ENCODE measurements around the gene DNAJC15.

Gene DNAJC15

DNA sequence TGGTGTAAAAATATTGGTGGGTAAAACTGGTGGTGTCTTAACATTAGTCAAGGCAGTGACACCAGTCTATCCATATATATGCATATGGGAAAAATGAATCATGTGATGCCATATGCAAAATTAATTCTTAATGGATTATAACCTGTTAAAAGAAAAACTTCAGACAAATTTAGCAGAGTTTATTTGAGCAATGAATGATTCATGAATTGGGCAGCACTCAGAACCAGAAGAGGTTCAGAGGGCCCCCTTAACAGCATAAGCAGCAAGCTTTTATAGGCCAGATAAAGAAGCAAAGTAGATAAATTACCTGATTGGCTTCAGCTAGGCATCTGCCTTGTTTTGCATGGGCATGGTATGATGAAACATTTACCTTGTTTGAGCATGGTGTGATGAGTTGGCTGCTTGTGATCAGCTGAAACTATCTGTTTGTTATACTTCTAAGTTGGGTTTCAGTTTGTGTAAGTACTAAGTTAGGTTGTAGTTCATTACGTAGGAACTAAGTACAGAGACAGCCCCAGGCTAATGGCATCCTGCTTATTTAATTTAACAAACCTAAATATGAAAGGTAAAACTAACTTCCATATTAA is 66.6 kb downstream of the DNAJC15 start:
- DNase-seq, result no peak

DNA sequence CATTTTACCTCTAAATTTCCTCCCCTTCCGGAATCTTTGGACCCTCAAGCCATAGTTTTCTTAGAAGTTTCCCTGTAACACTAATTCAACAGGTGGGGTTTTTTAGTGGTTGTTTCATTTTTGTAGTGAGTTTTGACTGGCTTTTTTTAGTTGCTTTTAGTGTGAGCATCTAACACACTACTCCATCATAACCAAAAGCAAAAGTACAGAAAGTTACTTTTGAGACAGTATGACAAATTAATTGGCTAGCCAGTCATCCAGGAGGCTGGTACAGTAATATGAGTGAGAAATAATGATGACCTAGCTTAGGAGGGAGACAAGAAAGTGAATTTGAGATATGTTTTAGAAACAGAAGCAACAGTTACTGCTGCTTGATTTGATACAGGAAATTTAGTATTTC is 71.5 kb downstream of the DNAJC15 start:
- no peak for DNase-seq

DNA sequence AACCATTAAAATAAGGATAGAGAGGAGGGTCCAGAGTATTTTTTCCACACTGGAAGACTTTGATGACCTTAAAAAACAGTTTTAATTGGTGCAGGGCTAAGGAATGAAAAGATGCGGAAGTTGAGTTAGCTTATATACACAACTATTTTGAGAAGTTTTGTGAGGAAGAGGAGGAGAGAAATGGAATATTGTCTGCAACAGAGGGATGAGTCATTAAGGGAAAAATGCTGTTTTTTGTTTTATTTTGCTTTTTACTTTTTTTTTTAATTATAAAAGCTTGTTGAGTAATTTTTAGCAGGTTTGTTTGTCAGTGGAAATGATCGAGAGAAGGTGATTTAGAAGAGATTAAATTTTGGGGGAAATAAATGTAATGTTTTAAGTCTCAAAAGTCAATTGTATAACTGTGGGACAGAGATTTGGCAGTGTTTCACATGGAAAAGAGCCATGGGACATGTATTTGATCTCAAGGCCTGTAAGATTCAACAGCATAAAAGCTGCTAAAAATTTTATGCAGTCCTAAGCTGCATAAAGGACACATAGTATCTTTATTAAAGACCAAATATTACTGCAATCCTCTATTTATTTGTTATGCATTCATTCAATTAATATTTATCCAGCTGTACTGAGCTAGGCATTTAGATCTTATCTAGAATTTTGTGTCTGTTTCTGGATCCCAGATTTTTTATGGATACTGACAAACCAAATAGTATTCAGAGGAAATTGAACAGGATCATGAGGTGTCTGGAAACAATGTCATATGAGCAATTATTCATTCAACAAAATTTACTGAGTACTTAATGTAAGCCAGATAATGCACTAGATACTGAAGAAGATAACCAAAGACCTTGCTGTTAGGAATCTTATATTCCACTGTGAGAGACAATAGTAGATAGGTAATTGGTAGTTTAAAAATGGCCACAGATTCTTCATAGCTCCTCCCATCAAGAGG is 72.7 kb downstream of the DNAJC15 start:
- DNase-seq, result no peak

DNA sequence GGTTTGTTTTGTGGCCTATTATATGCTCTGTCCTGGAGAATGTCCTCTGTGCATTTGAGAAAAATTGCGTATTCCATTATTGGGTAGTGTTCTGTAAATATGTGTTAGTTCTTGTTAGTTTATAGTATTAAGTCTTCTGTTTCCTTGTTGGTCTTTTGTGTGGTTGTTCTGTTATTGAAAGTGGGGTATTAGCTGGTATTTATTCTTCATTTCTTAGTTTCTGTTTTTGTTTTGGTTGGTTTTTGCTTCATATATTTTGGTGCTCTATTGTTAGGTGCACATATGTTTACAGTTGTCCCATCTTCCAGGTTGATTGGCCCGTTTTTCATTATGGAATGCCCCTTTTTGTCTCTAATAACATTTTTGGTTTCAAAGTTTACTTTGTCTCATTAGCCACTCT is 77.3 kb downstream of the DNAJC15 start:
- no peak for DNase-seq

DNA sequence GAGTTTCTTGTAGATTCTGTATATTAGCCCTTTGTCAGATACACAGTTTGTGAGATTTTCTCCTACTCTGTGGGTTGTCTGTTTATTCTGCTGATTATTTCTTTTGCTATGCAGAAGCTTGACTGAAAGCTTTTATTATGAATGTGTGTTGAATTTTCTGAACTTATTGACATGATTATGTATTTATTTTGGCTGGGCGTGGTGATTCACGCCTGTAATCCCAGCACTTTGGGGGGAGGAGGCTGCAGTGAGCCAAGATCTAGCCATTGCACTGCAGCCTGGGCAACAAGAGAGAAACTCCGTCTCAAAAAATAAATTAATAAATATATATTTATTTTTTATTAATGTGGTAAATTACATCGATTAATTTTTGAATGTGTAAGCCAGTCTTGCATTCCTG is 78.9 kb downstream of the DNAJC15 start:
- DNase-seq, result no peak

DNA sequence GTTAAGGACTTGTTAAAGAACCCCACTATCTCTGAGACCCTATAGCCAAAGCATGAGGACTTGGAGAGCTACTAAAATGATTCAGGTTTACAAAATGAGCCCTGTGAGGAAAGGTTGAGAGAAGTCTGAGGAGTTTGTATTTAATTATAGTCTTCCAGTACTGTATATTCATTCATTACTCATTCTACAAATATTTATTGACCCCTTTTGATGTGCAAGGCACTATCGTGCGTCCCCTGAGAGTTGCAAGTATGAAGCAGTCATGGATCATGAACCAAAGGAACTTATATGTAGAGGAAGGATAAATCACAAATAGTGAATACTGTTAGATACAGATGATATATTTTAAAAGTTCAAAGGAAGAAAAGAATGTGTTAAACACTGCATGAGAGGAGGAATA is 84.4 kb downstream of the DNAJC15 start:
- DNase-seq, result no peak

DNA sequence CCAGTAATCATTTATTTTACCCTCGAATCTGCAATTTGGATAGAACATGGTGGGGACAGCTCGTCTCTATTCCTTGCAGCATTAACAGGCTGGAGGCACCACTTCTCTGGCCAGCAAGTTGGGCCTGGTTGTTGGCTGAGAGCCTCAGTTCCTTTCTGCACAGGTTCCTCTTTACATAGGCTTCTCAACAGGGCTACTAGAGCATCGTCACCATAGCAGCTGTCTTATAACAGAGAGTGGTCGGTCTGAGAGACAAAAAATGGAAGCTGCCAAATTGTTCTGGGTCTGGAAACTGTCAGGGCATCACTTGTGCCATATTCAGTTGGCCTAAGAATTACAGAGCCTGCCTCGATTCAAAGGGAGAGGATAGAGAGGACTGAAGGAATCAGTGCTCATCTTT is 86.7 kb downstream of the DNAJC15 start:
- DNase-seq, result no peak

DNA sequence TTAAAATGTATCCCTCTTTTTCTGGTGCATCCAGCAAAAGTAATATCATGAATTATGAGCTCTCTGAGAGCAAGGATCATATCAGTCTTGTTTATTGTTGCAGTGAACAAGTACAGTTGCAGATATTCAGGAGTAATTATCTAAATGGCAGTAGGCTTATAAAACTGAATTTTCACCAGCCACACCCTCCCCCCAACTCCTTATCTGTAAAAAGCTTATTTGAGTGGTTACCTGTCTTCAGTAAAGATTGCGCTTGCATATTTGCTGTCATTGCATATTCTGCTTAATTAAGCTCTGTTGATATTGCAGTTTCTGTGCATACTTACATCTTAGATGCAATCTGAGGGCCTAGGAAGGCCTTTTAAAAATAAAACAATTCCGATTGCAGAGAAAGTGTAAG is 87.3 kb downstream of the DNAJC15 start:
- no peak for DNase-seq

DNA sequence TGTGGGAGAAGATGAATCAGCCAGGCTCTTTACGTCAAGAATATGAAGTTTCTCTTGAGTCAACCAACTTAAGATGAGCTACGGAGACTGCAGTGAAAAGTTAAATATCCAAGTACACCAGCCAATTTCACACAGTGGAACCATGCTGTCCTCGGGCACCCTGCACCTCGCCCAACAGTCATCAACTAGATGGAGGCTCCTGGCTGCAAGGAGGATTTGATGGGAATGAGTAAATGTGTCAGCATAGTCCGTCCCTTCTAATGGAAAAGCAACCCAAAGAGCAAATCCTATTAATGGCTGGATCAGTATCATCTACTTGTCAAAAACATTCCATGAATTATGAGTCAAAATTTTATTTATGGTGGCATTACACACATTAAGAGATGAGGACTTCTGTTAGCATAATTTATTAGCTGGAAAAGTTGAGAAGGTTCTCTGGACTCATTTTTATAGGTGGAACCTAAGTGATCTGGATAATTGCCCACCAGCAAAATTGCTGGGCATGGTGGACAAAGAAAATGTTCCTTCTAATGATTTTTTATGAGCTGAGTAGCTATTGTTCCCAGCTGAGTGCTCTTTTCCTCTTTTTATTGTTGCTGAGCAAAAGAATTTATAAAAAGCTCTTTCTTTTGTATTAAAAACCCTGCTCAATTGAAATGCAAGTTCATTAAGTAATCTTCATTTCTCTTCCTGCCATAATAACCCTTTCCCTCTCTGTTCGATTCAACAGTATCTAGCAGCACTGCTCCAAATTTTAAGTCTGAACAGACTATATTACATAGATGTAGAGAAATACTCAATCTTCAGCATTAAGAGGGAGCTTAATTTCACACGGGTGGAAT is 88.4 kb downstream of the DNAJC15 start:
- DNase-seq, result no peak

DNA sequence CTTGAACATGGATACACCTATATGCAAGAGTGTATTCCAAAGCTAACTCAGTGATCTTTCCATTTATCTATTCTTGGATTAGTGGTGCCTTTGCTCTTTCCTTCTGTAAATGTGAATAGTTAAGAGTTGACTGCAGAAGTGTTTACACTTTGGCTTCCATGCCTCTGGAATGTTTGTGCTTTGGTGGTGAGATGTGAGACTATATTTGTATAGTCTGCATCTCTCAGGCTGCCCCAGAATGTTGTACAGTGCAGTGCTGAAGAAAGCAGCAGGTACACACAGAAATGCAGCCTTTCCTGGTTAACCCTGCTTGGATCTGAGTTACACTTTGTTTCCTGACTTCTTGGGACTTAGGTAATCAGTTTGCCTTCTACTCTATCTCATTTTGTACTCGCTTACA is 90.2 kb downstream of the DNAJC15 start:
- no peak for DNase-seq

DNA sequence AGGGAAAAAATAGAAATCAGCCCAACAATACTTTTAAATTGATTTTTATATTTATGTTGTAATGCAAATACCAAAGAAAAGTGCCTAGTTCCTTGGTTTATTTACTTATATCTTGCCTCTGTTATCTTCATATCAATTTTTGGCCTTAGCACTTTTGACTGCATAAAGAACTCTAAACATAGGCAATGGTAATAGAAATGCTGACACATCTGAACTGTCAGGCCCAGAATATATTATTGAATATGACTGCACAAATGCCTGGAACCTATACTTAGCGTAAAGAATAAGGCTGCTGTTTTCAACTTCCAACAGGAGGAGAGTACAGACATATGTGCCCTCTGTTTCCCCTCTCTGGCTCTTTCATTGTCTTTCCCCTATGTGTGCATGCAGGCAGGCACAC is 91.1 kb downstream of the DNAJC15 start:
- no peak for DNase-seq

DNA sequence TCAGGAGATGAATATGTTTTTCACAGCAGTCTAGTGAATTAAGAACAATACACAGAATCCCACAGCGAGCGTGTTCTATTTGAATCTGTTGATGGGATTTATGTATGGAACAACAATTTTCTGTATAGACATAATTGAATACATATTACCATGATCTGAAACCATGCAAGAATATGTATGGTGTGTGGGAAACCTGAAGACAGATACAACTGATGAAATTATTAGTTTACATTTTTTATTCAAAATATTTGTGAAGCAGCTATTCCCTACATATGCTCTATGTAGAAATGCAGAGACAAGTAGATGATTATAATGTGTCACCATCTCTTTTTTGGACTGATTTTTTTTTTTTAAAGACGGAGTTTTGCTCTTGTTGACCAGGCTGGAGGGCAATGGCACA is 91.8 kb downstream of the DNAJC15 start:
- DNase-seq, result no peak

DNA sequence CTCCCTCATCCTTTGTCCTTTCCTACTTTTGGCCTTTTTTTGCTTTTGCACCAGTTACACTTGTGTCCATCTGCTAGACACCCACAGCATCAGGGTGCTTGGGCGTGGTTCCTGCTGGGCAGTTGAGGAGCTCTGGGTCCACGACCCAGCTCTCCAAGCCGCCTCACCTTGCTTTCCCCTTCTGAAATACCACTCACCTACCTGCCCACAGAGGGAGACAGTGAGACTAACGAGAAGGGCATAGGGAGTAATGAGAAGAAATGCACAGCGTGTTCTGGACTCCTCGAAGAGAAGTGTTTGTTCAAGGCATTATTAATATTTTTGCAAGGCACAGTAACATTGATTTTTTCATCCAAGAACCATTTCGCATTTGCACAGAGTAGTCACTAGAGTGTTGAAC is 92.9 kb downstream of the DNAJC15 start:
- DNase-seq, result no peak

DNA sequence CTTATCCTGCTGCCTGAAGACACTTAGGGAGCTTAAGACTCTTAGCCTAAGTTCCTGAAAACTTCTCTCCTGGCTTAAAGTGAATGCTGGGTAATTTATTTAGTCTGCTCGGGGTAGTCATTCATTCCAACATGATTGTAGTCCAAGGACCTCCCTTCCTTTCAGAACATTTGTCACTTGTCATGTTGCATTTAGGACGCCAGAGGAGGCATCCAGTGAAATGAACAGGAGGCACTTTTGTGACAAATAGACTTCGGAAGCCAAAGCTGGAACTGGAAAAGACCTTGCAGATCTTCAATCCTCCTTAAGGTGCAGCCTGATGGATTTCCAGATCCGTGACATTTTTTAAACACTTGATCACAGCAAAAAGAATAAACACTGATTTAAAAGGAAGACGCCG is 95.1 kb downstream of the DNAJC15 start:
- no peak for DNase-seq

DNA sequence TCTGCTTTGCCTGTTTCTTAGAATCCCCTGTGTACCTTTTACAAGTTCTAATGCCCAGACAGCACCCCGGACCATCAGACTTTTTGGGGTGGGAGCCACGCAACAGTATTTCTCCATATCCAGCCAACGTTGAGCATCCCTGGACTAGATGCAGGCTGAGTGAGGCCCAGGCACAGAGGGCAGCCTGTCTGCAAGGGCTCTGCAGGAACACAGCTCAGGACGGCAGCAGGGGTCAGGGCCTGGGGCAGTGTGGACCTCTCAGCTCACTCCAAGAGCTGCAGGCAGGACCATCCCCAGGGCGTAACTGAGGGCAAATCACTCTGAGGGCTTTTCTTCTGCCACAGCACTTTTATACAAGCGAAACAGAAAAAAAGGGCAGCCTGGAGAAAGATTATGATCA is 95.8 kb downstream of the DNAJC15 start:
- DNase-seq, result no peak

DNA sequence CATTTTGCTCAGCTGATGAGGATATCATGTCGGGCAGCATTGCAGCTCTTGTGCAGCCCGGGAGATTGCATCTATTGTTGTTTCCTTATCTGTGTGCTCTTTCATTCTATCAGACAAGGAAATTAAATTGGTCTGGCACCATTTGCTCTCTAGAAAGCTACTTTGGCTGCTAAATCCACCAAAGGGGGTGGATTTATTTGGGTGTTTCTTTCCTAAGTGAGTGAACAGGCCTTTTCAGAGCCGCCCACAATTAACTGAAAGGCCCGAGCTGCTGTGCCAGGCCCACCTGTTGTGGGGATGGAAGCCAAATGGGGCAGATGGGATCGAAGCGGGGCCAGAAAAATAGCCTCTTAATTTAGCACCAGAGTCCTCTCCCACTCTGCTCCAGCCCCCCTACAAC is 99.4 kb downstream of the DNAJC15 start:
- no peak for DNase-seq

DNA sequence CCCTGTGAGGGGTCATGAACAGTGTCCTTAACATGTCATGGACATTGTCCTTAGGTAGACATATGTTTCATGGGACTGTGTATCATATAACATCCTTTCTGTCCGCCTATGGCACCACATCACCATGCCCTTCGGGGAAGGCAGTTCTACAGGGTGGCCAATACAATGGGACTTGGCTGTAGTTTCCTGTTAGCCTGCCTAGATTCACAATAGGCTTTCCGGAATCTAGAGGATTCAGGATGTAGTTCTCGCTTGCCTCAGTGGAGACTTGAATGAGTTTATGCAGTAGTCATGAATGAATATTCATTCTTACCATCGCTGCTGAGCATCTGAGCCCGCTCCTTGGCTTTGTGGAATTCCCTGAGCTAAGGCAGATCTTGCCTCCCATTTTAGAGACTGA is 100.5 kb downstream of the DNAJC15 start:
- DNase-seq, result no peak

DNA sequence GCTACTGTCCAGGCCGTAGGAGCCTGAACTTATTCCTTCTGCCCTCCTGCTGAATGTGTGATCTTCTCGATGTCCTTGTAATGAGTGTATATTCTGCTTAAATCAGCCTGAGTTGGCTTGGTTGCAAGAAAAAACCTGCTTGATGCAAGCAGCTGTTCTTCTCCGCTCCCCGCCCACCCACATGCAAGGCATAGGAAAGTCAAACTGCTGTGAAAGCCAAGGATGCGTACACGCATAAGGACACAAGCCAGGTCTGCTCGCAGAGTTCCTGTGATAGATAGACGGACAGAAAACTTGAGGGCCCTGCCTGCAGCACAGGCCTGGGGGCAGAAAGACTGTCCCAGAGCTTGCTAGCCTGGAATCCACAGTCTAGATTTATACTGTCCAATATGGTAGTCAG is 101.1 kb downstream of the DNAJC15 start:
- no peak for DNase-seq

DNA sequence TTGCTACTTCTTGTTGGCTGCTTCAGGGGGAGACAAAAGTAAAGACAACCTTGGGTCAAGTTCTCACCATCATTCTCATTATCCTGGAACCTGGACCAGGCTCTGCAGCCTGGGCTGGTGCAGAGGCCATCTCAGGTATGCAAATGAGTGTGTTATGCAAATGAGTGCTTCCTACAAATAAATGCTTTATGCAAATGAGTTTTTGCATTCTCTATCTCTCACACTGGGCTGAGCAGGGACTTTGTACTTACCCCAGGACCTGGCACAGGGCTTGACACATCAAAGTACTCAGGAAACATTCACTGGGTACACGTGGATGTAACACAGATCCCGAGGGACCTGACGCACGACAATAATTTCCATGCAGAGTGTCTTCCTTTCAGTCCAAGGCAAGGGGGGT is 103.0 kb downstream of the DNAJC15 start:
- DNase-seq, result no peak

DNA sequence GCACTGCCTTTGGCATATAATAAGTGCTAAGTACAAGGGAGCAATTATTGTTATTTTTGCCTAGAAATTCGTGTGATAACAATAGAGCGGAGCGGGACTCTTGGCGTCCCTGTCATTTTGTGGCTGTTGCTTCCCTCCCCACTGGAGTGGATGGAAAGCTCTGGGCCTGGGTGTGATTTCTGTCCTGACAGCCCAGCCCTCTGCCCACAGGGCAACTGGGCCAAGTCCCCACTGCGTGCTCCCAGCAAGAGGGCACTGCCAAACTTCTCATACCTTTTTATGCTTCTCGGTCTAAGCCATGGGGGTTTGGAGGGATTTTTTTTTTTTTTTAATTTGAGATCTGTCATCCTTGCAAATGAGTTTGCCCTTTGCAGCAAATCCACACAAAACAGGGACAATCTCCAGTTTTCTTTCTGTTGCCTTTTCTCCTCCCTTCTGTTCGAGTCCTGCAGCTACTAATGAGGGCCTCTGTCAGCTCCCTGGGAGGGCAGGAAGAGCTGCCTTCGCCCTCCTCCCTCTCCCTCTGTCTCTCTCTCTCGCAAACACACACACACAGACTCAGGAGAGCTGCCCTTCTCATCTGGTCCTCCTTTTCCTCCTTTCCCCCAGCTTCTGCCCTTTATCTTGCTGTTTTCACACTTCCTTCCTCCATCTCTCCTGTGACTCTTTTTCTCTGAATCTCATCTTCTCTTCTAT is 103.9 kb downstream of the DNAJC15 start:
- DNase-seq, result no peak

DNA sequence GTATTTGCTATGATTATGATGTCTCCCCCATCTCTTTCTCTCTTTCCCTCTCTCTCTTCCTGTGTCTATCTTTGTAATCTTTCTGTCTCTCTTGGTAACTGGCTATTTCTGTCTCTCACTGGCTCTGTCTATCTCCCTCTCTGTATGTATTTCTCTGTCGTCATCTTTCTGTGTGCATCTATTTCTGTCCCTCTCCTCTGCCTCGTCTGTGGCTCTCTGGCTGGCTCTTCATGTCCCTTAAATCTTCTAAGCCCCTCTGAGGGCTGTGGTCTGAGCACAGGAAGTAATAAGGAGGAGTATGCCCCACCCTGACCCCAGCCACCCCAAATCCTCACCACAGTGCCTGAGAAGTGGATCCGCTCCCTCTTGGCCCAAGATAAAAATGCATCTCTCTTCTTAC is 104.4 kb downstream of the DNAJC15 start:
- no peak for DNase-seq

DNA sequence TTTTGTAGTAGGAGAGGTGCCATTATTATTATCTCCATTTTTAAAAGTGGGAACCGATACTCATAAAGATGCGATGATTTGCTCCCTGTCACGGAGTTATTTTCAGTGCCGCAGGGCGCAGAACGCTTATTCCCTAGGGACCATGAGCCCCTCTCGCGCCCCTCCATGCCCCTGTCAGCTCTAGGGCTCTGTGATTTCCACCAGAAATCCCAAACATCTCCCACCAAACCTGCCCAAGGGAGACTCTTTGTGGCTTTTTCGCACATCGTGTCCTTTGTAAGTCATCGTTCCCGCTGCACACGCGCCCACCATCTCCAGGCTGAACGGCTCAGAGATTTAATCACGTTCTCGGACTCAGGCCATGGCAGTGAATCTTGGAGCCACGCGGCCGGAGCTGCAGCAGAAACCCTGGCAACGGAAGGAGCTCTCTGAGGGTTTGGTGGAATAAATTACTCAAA is 105.1 kb downstream of the DNAJC15 start:
- no peak for DNase-seq

DNA sequence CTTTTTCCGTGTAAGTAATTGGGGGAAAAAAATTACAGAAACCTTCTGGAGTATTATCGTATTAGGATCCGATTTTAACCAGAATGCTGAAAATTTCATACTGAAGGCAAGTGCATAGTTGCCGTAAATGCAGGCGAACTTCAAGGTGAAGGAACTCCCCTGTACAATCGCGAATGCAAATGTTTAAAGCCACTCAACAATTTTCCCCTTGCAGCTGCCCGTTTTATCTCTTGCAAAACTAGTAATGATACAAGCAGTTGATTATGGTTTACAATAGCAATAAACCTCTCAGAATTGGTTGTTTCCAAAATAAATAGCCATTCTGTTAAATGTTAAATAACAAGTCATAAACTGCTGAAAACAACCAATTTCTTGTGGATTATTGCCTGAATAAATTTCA is 105.7 kb downstream of the DNAJC15 start:
- no peak for DNase-seq

Data from activated effector memory CD4-positive, alpha-beta T cell treated with Interleukin-2 at 50 U/mL for 16 hours (primary cell).